Tibial nerve (tissue), 4 donors: ENCODE data around the gene DHX16.

Source experiments
- EP300 ChIP-seq, 2 donors: sonication (generic); formaldehyde crosslinking; IDR thresholded peaks; one replicate each; pipeline ENCODE4 v1.6.1; 2017; ENCODE audit warnings: antibody characterized with exemption in 2 of 2, mild to moderate bottlenecking in 1 of 2
- POLR2A ChIP-seq, 2 donors: fragments of 450-650 bp; IDR thresholded peaks; one replicate each; pipeline ENCODE4 v1.6.1; 2017; ENCODE audit warnings: antibody characterized with exemption in 2 of 2, mild to moderate bottlenecking in 2 of 2, moderate library complexity in 2 of 2
- TF ChIP-seq, protein P1 (sequence below), 5 experiments: fragments of 200-600 bp in 3 of 5; fragments of 450-650 bp in 2 of 5; sonication (generic) in 3 of 5; IDR thresholded peaks; one replicate each; pipeline ENCODE4 v1.5.1; 2016 to 2019; ENCODE audit warnings: antibody characterized with exemption in 5 of 5, mild to moderate bottlenecking in 3 of 5, moderate library complexity in 2 of 5

DNA sequence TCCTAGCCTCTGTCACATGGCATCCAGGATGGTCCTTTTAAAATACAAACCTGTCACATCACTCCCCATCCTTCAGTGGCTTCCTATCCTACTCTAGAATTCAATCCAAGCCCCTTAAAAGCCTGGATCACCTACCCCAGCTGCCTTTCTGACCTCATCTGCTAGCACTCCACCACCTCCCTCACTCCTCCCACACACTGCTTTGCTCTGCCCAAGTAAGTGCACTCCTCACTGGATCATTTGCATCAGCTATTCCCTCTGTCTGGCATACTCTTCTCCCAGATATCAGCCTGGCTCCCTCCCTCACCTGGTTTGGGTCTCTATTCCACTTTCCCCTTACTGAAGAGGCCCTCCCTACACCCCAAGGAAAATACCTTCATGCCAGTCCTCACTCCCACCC, 15.4 kb downstream of the DHX16 start:
- TF ChIP-seq, protein P1, sequence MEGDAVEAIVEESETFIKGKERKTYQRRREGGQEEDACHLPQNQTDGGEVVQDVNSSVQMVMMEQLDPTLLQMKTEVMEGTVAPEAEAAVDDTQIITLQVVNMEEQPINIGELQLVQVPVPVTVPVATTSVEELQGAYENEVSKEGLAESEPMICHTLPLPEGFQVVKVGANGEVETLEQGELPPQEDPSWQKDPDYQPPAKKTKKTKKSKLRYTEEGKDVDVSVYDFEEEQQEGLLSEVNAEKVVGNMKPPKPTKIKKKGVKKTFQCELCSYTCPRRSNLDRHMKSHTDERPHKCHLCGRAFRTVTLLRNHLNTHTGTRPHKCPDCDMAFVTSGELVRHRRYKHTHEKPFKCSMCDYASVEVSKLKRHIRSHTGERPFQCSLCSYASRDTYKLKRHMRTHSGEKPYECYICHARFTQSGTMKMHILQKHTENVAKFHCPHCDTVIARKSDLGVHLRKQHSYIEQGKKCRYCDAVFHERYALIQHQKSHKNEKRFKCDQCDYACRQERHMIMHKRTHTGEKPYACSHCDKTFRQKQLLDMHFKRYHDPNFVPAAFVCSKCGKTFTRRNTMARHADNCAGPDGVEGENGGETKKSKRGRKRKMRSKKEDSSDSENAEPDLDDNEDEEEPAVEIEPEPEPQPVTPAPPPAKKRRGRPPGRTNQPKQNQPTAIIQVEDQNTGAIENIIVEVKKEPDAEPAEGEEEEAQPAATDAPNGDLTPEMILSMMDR (IDR thresholded peaks at IDR 0.05): no peak
- TF ChIP-seq EP300 (IDR thresholded peaks at IDR 0.05) (no peak), POLR2A (IDR thresholded peaks at IDR 0.05) (no peak)
